Vagina (tissue), 2 donors: ENCODE results near the gene PDE4D. TPM values are rescaled to one million over a fixed set of nuclear protein-coding genes. Genes with fewer than 3 reads are reported as not detected.

ENCODE experiments used
- DNase-seq, 2 donors: peaks; one replicate each; pipeline ENCODE4 v3.0.0-alpha.2; 2017; ENCODE audit errors: extremely low spot score in 2 of 2
- H3K27ac ChIP-seq: fragments of 200-600 bp; sonication (generic); one replicate; pipeline ENCODE4 v1.5.1; 2019
- H3K27me3 ChIP-seq: fragments of 200-600 bp; sonication (generic); one replicate; pipeline ENCODE4 v1.5.1; 2019
- H3K36me3 ChIP-seq, 2 donors: fragments of 200-600 bp; sonication (generic); one replicate each; pipeline ENCODE4 v1.5.1; 2017 to 2019
- H3K4me1 ChIP-seq: fragments of 200-600 bp; sonication (generic); one replicate; pipeline ENCODE4 v1.5.1; 2019
- H3K4me3 ChIP-seq, 2 donors: fragments of 200-600 bp; sonication (generic); 1 replicate in 1 of 2; 2 replicates in 1 of 2; pipeline ENCODE4 v1.5.1; 2016 to 2019
- H3K9me3 ChIP-seq: fragments of 200-600 bp; sonication (generic); one replicate; pipeline ENCODE4 v1.5.1; 2019
- POLR2A ChIP-seq, 2 donors: fragments of 450-650 bp; IDR thresholded peaks; one replicate each; pipeline ENCODE4 v1.6.1; 2017; ENCODE audit warnings: antibody characterized with exemption in 2 of 2, mild to moderate bottlenecking in 2 of 2, moderate library complexity in 2 of 2
- POLR2AphosphoS5 ChIP-seq, 2 donors: sonication (generic); formaldehyde crosslinking; IDR thresholded peaks; one replicate each; pipeline ENCODE4 v1.9.0; 2017; ENCODE audit warnings: antibody characterized with exemption in 2 of 2, mild to moderate bottlenecking in 2 of 2, low read depth in 1 of 2; ENCODE audit not compliant: insufficient read depth in 1 of 2
- intact Hi-C: fragments of 100-400 bp; cut with DNase I; formaldehyde crosslinking; loops from one replicate; pipeline ENCODE4 v1.15.1; 2023
- total RNA-seq: library from RNA; depleted of rRNA; stranded (reverse); fragments of >200 nt; gene quantifications from one replicate; pipeline ENCODE4 v1.2.3, GENCODE V29; 2016
- TF ChIP-seq, protein P1 (sequence below), 3 experiments: fragments of 450-650 bp in 2 of 3; fragments of 200-600 bp in 1 of 3; sonication (generic) in 1 of 3; IDR thresholded peaks; one replicate each; pipeline ENCODE4 v1.5.1; 2017 to 2019; ENCODE audit warnings: antibody characterized with exemption in 3 of 3, mild to moderate bottlenecking in 2 of 3, moderate library complexity in 2 of 3

The PDE4D gene
- total RNA-seq, 1 donor from 2014 or later: 86.9 TPM

DNA sequence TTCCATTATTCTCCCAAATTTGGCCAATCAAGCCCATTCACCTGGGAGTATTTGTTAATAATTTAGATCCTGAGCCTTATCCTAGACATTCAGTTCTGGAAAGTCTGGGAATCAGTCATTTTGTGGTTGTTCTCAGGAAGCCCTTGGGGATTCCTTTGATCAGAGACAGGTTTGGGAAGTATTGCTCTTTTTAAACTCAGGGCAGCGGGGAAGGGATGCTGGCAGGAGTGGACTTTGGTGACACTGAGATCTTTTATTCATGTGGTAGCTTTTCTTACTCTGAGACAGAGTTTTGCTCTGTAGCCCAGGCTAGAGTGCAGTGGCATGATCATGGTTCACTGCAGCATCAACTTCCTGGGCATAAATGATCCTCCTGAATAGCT, 723.8 kb downstream of the PDE4D start:
- Histone ChIP-seq H3K27ac (no peak overlapping the region), H3K27me3 (no peaks in the 10 kb centered on the region), H3K4me3 (no peak overlapping the region), H3K36me3 (no peaks in the 10 kb centered on the region), H3K4me1 (no peaks in the 10 kb centered on the region), H3K9me3 (no peaks in the 10 kb centered on the region)
- TF ChIP-seq POLR2AphosphoS5 (IDR thresholded peaks at IDR 0.05; ENCODE audit: insufficient read depth in 1 of 2, low read depth in 1 of 2) (no peak), POLR2A (IDR thresholded peaks at IDR 0.05) (no peak)
- TF ChIP-seq, protein P1, sequence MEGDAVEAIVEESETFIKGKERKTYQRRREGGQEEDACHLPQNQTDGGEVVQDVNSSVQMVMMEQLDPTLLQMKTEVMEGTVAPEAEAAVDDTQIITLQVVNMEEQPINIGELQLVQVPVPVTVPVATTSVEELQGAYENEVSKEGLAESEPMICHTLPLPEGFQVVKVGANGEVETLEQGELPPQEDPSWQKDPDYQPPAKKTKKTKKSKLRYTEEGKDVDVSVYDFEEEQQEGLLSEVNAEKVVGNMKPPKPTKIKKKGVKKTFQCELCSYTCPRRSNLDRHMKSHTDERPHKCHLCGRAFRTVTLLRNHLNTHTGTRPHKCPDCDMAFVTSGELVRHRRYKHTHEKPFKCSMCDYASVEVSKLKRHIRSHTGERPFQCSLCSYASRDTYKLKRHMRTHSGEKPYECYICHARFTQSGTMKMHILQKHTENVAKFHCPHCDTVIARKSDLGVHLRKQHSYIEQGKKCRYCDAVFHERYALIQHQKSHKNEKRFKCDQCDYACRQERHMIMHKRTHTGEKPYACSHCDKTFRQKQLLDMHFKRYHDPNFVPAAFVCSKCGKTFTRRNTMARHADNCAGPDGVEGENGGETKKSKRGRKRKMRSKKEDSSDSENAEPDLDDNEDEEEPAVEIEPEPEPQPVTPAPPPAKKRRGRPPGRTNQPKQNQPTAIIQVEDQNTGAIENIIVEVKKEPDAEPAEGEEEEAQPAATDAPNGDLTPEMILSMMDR (IDR thresholded peaks at IDR 0.05): no peak
- intact Hi-C loops: loop anchor here (10.0 kb wide), 1 partner anchor 285 kb away; no protein-coding TSS in a partner anchor
- DNase-seq: no peak

GRCh38 chr5:59169081-59169767, 724.3 kb downstream of the PDE4D start:
- no peaks in the 10 kb centered on the region for H3K36me3 ChIP-seq
- no peak for DNase-seq
- H3K9me3 ChIP-seq: no peaks in the 10 kb centered on the region
- peaks cover 1% of the 10 kb centered on the region for H3K4me1 ChIP-seq
- no peak for TF ChIP-seq POLR2AphosphoS5 (IDR thresholded peaks at IDR 0.05; ENCODE audit: insufficient read depth in 1 of 2, low read depth in 1 of 2)
- no peak for TF ChIP-seq POLR2A (IDR thresholded peaks at IDR 0.05)
- TF ChIP-seq, protein P1 (IDR thresholded peaks at IDR 0.05): no peak
- no peak overlapping the region for H3K27ac ChIP-seq
- no peak overlapping the region for H3K4me3 ChIP-seq
- H3K27me3 ChIP-seq: no peaks in the 10 kb centered on the region
- intact Hi-C loops: no loop called here

- no peak for DNase-seq
- H3K36me3 ChIP-seq: no peaks in the 10 kb centered on the region
- no peak overlapping the region for H3K4me3 ChIP-seq
- no peak overlapping the region for H3K27ac ChIP-seq
- H3K4me1 ChIP-seq: peaks cover 6% of the 10 kb centered on the region
- intact Hi-C loops: no loop called here
- H3K9me3 ChIP-seq: no peaks in the 10 kb centered on the region
- no peaks in the 10 kb centered on the region for H3K27me3 ChIP-seq
- TF ChIP-seq POLR2AphosphoS5 (IDR thresholded peaks at IDR 0.05; ENCODE audit: insufficient read depth in 1 of 2, low read depth in 1 of 2): no peak
- TF ChIP-seq, protein P1 (IDR thresholded peaks at IDR 0.05): no peak
- no peak for TF ChIP-seq POLR2A (IDR thresholded peaks at IDR 0.05)
These were observed 725.5 kb downstream of the PDE4D start for GRCh38 chr5:59168067-59168466.

DNA sequence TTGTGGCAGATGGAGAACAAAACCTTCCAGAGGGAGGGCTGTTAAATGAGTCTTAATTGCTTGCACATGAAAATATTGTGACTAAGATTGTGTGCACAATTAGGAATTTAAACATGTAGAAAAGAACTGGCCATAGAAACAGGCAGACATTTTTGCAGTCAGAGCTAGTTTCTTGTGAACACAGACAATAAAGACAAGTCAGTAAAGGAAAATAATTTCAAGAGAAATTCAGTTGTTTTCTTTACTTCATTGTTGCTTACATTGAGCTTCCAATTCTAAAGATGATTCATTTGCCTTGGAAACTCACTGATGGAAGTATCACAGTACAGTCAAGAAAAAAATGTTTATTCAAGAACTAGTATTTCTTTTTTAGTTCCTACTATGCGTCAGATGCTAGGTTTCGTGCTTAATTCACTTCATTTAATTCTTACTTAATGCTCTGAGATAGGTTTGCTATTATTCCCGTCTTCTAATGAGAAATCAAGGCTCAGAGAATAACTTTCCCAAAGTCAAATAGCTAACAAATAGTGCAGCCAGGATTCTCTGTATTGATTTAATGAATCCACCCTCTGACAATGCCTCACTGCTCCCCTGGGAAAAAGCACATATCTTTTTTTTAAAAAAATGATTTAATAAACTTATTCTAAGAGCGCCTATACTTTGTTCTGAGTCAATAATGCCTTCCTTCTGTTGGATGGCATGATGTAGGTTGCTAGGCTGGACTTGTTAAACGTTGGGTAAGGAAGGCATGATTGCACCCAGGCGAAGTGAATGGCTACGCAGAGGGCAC, 729.3 kb downstream of the PDE4D start:
- Histone ChIP-seq H3K36me3 (no peaks in the 10 kb centered on the region), H3K27ac (no peak overlapping the region), H3K4me1 (peaks cover 6% of the 10 kb centered on the region), H3K4me3 (no peak overlapping the region), H3K9me3 (no peaks in the 10 kb centered on the region), H3K27me3 (no peaks in the 10 kb centered on the region)
- intact Hi-C loops: no loop called here
- TF ChIP-seq, protein P1 (IDR thresholded peaks at IDR 0.05): no peak
- TF ChIP-seq POLR2A (IDR thresholded peaks at IDR 0.05) (no peak), POLR2AphosphoS5 (IDR thresholded peaks at IDR 0.05; ENCODE audit: insufficient read depth in 1 of 2, low read depth in 1 of 2) (no peak)
- no peak for DNase-seq
